Panc1 (cell line): ENCODE measurements around the gene ATP9A. TPM values are rescaled to one million over a fixed set of nuclear protein-coding genes. Genes with fewer than 3 reads are reported as not detected.

Experiments
- ATAC-seq: fragments of 200-7000 bp; cut with Tn5 transposase; 2 replicates; pipeline ENCODE4 v1.9.1; 2020; ENCODE audit warnings: mild to moderate bottlenecking, moderate library complexity
- BruUV-seq: library from RNA; stranded (reverse); fragments of 400-500 nt; replicated peaks from 2 replicates; lab custom pipeline; 2021; lab: Mats Ljungman, UMichigan
- CTCF ChIA-PET: fragments of 300-600 bp; sonication (Branson Sonifier 250); formaldehyde crosslinking; loops from one replicate; lab custom pipeline; 2022; ENCODE audit warnings: antibody characterized with exemption; lab: Charles Lee
- POLR2A ChIA-PET: fragments of 300-600 bp; sonication (Branson Sonifier 250); formaldehyde crosslinking; loops from one replicate; lab custom pipeline; 2022; ENCODE audit warnings: antibody characterized with exemption; lab: Charles Lee
- DNase-seq: peaks from one replicate; pipeline ENCODE4 v3.0.0-alpha.2; 2010; ENCODE audit warnings: low read depth, low spot score
- H3K27ac ChIP-seq: 2 replicates; pipeline ENCODE4 v1.5.1; 2011; ENCODE audit warnings: mild to moderate bottlenecking, low read length, inconsistent platforms
- H3K27me3 ChIP-seq: fragments of 200-500 bp; sonication (Bioruptor generic); 2 replicates; pipeline ENCODE4 v1.6.0; 2014; ENCODE audit warnings: low read length, inconsistent platforms; ENCODE audit not compliant: control insufficient read depth, insufficient read depth
- H3K36me3 ChIP-seq: fragments of 200-500 bp; sonication (Bioruptor generic); 2 replicates; pipeline ENCODE4 v1.5.1; 2014; ENCODE audit warnings: inconsistent platforms, mild to moderate bottlenecking, low read length, moderate library complexity; ENCODE audit not compliant: control insufficient read depth, insufficient read depth
- H3K4me1 ChIP-seq: 2 replicates; pipeline ENCODE4 v1.5.1; 2011; ENCODE audit warnings: inconsistent platforms, mild to moderate bottlenecking, low read length, moderate library complexity; ENCODE audit not compliant: control insufficient read depth, insufficient read depth
- H3K4me3 ChIP-seq, 2 experiments: 2 replicates each; pipeline ENCODE4 v1.5.1; 2011 to 2012; ENCODE audit warnings: low read depth in 2 of 2, low read length in 2 of 2, mild to moderate bottlenecking in 2 of 2, inconsistent platforms in 1 of 2, moderate library complexity in 1 of 2
- H3K9me3 ChIP-seq: fragments of 200-500 bp; sonication (Bioruptor generic); 2 replicates; pipeline ENCODE4 v1.5.1; 2014; ENCODE audit warnings: low read depth, mild to moderate bottlenecking, inconsistent platforms, low read length, moderate library complexity; ENCODE audit not compliant: control insufficient read depth, insufficient read depth
- CTCF ChIP-seq: fragments of 450-650 bp; IDR thresholded peaks from 2 replicates; pipeline ENCODE4 v1.5.1; 2017; ENCODE audit warnings: mild to moderate bottlenecking
- POLR2AphosphoS5 ChIP-seq: IDR thresholded peaks from 2 replicates; pipeline ENCODE4 v1.6.1; 2012; ENCODE audit warnings: mild to moderate bottlenecking, low read depth, low read length, moderate library complexity
- REST ChIP-seq, 2 experiments: IDR thresholded peaks; 2 replicates each; pipeline ENCODE4 v1.6.1; 2011 to 2012; ENCODE audit warnings: low read depth in 2 of 2, control low read depth in 1 of 2, low read length in 1 of 2, mild to moderate bottlenecking in 1 of 2, moderate library complexity in 1 of 2; ENCODE audit not compliant: insufficient read depth in 1 of 2
- SIN3A ChIP-seq: IDR thresholded peaks from 2 replicates; pipeline ENCODE4 v1.6.1; 2012; ENCODE audit warnings: low read depth, mild to moderate bottlenecking, low read length, moderate library complexity, borderline replicate concordance; ENCODE audit not compliant: insufficient read depth
- TCF7L2 ChIP-seq: IDR thresholded peaks from 2 replicates; pipeline ENCODE4 v1.6.1; 2011; ENCODE audit warnings: mild to moderate bottlenecking, low read depth, low read length, inconsistent platforms
- in situ Hi-C: cut with HindIII; loops from 2 replicates; pipeline ENCODE4 v1.10.0; 2016; ENCODE audit warnings: low sequenced_read_pairs, low pct_unique_long_range_greater_than_20kb
- intact Hi-C: fragments of 100-400 bp; cut with micrococcal nuclease; formaldehyde crosslinking; loops from one replicate; pipeline ENCODE4 v1.10.0; 2022; ENCODE audit not compliant: unreplicated experiment
- total RNA-seq: library from RNA; stranded (reverse); gene quantifications from one replicate; pipeline ENCODE4 v1.2.1, GENCODE V29; 2021; ENCODE audit not compliant: unreplicated experiment

The ATP9A gene
- total RNA-seq, 1 experiment from 2014 or later, result 8.7 TPM

- no peak for ATAC-seq
- in situ Hi-C loops, result no loop called here
Measured at GRCh38 chr20:51628533-51629398, 139.4 kb downstream of the ATP9A start.

GRCh38 chr20:51627586-51627985, 140.6 kb downstream of the ATP9A start:
- peaks cover 12% of the 10 kb centered on the region for H3K4me1 ChIP-seq
- in situ Hi-C loops, result no loop called here
- H3K36me3 ChIP-seq, result no peaks in the 10 kb centered on the region
- H3K9me3 ChIP-seq, result no peaks in the 10 kb centered on the region
- ATAC-seq, result no peak
- POLR2A ChIA-PET, result no interaction called here
- DNase-seq, result no peak
- BruUV-seq, result no TSS peak
- intact Hi-C loops, result loop anchor here (10.0 kb wide), 1 partner anchor 643 kb away; no protein-coding TSS in a partner anchor
- H3K27ac ChIP-seq, result no peak overlapping the region
- no peaks in the 10 kb centered on the region for H3K27me3 ChIP-seq
- CTCF ChIA-PET, result no interaction called here
- H3K4me3 ChIP-seq, result no peak overlapping the region
- no peak for TF ChIP-seq SIN3A
- TF ChIP-seq CTCF, result no peak
- no peak for TF ChIP-seq TCF7L2
- TF ChIP-seq POLR2AphosphoS5, result no peak

More at GRCh38 chr20:51628533-51629398, 139.4 kb downstream of the ATP9A start:
- H3K27ac ChIP-seq, result no peak overlapping the region
- no TSS peak for BruUV-seq
- no peak overlapping the region for H3K4me3 ChIP-seq
- no peak for DNase-seq
- POLR2A ChIA-PET, result no interaction called here
- TF ChIP-seq POLR2AphosphoS5 (no peak), CTCF (no peak), REST (IDR thresholded peaks at IDR 0.05; ENCODE audit: insufficient read depth in 1 of 2, low read depth in 2 of 2, low read length in 1 of 2) (no peak), TCF7L2 (no peak), SIN3A (no peak)
- H3K4me1 ChIP-seq, result peaks cover 12% of the 10 kb centered on the region
- no peaks in the 10 kb centered on the region for H3K36me3 ChIP-seq
- CTCF ChIA-PET, result no interaction called here
- no peaks in the 10 kb centered on the region for H3K27me3 ChIP-seq
- intact Hi-C loops, result loop anchor here (10.0 kb wide), 1 partner anchor 644 kb away; no protein-coding TSS in a partner anchor
- no peaks in the 10 kb centered on the region for H3K9me3 ChIP-seq
